ENCODE data around the gene MRPL51.

MRPL51 gene

GRCh38 chr12:6443361-6443983 lies 49.6 kb downstream of the MRPL51 start:
- CTCF ChIA-PET, result interaction anchor here (1.1 to 12.1 kb wide), 10 partner anchors 9 to 96 kb away, joined by 3 to 91 read pairs (median 7); partner anchors contain the start of gene TAPBPL
- POLR2A ChIA-PET, result interaction anchor here (0.6 to 1.5 kb wide), 11 partner anchors 8 to 115 kb away, joined by 3 to 6 read pairs (median 4); partner anchors contain the start of gene TAPBPL
- DNase-seq (ENCODE audit: extremely low spot score), result peak; percentile 39
- TF ChIP-seq CTCF (IDR thresholded peaks at IDR 0.05; ENCODE audit: control extremely low read depth, extremely low read depth, low read depth, missing control alignments), result no peak

GRCh38 chr12:6442836-6443235 lies 50.2 kb downstream of the MRPL51 start:
- POLR2A ChIA-PET, result interaction anchor here (0.7 to 1.5 kb wide), 7 partner anchors 9 to 91 kb away, joined by 3 to 7 read pairs (median 4); partner anchors contain the start of genes TAPBPL and VAMP1
- TF ChIP-seq CTCF (IDR thresholded peaks at IDR 0.05; ENCODE audit: control extremely low read depth, extremely low read depth, low read depth, missing control alignments), result no peak
- no peak for DNase-seq (ENCODE audit: extremely low spot score)
- CTCF ChIA-PET, result interaction anchor here (1.0 to 12.1 kb wide), 8 partner anchors 8 to 96 kb away, joined by 3 to 91 read pairs (median 7); partner anchors contain the start of gene TAPBPL

Data from GM10248 (cell line).